SW480 (cell line): ENCODE results near the gene MITD1.
"Not testable (repeated sequence)": the region's sequence is repeated elsewhere in the genome, so short reads cannot be mapped to it uniquely, and the experiment has no call there.

Experiments used
- DNase-seq: peaks from one replicate; pipeline ENCODE4 v3.0.0-alpha.2; 2016; ENCODE audit warnings: low spot score

The MITD1 gene

DNA sequence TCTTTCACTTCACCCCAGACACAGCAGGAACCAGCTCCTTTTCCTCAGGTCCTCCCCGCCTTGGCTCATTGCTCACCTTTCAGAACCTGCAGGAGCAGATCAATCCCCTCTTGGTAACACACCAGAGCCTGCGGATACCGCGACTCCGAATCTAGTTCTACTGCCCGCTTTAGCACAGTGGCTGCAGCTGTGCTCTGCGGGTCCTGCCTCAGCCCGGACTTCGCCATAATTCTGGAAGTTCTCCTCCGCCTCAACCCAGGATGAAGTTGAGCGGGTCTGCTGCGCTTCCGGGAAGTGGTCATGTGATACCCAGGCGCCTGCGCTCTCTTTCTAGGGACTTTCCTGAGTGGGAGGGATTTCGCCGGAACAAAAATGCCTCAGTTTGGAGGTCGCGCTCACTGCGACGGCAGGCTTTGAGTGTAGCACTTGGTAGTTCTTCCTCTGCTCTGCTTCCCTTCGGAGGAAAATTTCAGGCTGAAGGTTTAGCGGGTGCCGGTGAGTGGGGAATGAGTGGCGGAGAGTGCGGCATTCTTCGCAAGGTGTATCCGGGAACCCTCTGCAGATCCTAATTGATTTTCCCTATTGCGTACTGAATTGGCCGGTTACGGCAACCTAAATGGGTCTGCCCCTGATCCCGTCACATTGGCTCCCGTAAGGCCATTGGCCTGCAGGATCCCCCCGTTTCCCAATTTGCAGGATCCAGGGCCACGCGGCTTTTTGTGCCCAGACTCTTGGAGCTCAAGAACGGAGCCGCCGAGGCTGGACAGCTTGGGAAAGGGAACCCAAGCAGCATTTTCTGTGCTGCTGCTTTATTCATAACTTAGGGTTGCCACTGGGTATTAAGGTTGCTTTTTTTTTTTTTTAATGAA, at the start of gene MITD1, which contains the start of gene MRPL30:
TSS of gene MITD1 (minus strand) at position 304 of the 869 bp plus-strand sequence. CDS start at position 227, 77 bp downstream.
TSS of gene MRPL30 (plus strand) at position 430 of the 869 bp plus-strand sequence. CDS start 5,020 bp downstream, outside the sequence.
- DNase-seq, result peak; percentile 97

DNA sequence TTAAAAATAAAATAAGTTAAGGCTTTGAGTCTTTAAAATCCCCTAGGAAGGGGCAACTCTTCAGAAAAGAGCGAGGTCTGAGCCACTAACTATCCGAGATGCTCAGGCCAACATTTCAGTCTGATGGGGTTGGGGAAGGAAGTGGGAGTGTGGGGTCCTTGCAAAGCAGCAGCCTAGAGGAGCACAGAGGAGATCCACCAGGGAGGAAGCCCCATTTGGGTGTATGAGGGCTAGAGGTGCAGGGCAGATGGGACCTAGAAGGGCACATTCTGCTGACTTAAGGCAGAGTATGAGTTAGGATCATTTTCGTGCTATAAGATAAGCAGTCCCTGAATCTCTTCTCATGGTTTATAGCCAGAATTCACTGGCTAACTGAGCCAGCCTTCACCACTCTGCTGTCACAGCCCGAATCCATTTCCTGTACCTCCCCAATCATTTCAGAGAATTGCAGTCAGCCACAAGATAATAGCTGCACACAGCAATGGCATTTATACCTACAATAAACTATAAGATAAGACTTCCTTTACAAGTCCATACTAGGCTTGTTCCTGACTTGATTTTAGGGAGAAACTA, 37.2 kb upstream of the MITD1 start:
- DNase-seq, result no peak

DNA sequence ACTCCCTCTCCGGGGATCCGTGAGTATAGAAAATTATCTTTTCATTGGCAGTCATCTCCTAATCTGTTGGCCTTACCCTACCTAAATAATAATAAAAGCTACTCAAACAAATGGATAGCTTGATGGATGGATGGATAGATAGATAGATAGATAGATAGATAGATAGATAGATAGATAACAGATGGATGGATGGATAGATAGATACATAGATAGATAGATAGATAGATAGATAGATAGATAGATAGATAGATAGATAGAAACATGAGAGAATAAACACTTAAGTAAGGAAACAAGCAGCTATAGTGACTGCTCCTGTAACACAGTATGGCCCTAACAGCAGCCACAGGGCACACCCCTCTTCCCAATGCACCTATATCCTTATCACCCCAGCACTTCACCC, 35.2 kb upstream of the MITD1 start:
- DNase-seq, result no peak

DNA sequence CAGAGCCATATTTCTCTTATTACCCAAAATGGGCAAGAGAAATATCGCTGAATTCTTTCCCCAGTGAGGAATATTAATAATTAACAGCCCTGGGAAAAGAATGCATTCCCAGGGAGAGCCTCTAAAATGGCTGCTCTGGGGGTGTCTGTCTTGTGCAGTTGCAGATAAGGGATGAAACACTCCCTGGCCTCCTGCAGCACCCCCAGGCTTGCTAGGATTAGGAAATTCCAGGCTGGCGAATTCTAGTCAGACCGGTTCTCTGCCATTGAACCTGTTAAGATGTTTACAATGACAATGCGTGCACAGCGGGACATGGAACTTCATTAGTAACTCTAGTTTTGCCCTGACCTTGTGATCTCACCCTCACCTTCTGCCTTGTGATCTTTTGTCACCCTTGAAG, 24.6 kb upstream of the MITD1 start:
- no peak for DNase-seq

DNA sequence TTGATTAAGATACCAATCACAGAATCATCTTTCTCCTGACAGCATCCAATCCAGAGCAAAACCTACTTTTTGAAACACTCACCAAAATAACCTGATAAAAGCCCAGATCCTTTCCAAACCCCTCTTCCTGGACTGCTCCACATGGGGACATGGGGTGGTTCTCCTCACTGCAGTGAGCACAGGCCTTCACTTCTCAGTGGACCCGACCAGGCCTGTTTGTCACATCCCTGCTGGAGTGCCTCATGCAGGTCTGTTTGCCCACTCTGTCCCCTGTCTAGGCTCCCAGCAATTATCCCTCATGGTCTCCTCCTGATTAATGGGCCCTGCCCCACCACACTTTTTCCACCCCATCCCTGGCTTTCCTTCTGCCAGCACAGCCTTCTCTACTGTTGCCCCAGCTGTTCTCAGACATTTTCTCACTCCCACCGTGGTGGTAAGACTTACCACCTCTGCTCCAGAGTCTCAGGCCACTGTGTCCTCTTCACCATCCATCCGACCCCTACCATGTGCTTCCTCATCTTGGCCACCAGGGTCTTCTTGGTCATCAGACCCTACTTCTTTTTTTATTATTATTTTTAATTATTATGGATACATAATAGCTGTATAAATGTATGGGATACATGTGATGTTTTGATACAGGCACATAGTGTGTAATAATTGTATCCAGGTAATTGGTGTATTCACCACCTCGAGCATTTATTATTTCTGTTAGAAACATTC, 21.3 kb upstream of the MITD1 start:
- DNase-seq, result no peak

DNA sequence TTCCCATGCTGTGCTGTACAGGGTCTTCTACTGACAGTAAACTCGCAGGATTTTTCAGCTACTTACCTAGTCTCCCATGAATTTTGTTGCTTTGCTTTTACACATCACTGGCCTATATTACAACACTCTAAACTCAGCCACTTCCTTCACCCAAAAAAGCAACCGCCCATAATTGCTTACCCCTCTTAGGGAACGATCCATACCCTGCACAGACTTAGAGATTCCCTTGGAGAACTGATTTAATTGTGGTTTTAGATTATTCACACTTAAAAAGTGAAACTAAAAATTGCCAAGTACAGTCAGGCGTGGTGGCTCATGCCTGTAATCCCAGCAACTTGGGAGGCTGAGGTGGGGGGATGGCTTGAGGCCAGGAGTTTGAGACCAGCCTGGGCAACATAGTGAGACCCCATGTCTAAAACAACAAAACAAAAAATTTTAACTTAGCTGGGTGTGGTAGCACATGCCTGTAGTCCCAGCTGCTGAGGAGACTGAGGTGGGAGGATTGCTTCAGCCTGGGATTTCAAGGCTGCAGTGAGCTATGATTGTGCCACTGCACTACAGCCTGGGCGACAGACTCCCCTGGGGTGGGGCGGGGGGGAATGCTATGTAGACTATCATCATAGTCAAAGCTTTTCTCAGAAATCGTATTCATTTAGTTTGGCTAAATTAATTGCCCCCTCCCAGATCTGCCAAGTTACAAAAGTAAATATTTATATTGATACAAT, 19.4 kb upstream of the MITD1 start:
- no peak for DNase-seq

DNA sequence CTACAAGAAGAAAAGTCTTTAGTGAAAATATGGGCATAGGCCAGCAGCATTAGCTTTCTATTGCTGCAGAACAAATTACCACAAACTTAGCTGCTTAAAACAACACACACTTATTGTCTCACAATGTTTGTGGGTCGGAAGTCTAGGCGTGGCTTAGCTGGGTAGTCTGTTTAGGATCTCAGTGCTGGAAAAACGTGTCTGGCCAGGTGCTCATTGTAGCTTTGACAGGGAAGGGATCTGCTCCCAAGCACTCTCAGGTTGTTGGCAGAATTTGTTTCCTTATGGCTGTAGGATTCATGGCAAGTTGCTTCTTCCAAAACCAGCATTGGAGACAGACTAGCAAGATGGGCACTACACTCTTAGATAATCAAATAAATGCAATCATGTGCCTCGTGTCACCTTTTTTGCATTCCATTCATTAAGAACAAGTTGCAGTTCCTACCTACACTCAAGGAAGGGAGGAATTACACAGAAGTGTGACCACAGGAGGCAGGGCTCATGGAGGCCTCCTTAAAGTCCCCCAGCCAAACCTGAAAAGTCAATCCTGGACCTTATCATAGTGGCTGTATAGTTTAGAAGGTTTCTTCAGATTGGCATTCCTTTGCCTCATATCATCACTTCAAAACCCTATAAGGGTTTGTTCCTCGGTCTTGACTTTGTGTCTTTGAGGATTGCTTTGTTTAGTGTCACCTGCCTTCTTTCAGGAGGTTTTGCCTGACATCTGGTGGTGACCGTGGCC, 17.4 kb upstream of the MITD1 start:
- no peak for DNase-seq

DNA sequence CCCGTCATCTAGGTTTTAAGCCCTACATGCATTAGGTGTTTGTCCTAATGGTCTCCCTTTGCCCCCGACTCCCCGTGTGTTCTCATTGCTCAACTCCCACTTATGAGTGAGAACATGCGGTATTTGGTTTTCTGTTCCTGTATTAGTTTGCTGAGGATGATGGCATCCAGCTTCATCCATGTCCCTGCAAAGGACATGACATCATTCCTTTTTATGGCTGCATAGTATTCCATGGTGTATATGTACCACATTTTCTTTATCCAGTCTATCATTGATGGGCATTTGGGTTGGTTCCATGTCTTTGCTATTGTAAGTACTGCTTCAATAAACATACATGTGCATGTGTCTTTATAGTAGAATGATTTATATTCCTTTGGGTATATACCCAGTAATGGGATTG, 11.5 kb upstream of the MITD1 start:
- not testable (repeated sequence) for DNase-seq

DNA sequence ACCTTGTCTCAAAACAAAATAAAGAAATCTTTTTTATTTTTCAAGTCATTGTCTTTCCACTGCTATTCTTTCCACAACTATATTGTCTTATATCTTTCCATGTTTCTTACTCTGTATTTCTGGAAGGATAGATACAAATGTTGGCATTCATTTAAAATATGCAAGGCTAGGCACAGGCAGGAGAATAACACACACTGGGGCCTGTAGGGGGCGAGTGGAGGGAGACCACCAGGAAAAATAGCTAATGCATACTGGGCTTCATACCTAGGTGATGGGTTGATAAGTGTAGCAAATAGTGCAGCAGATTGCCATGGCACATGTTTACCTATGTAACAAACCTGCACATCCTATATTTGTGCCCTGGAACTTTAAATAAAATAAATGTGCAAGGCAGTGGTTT, 9.7 kb upstream of the MITD1 start:
- DNase-seq, result no peak

DNA sequence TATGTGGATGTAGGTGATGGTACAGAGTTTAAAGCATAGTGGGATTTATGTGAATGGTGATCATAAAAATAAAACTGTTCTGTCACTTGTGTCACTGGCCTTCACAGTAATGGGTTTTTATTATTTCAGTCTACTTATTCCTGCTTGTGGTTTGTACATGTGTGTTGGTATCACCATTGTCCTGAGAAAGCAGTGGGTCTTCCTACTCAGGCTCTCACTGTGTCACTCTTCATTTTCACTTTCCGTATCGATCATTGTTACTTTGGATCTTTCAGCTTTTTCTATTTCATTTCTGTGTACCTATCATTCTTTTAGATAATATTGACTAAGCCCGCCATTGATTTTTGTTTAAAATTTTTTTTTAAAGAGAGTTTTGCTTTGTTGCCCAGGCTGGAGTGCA, 7.5 kb upstream of the MITD1 start:
- DNase-seq, result no peak

DNA sequence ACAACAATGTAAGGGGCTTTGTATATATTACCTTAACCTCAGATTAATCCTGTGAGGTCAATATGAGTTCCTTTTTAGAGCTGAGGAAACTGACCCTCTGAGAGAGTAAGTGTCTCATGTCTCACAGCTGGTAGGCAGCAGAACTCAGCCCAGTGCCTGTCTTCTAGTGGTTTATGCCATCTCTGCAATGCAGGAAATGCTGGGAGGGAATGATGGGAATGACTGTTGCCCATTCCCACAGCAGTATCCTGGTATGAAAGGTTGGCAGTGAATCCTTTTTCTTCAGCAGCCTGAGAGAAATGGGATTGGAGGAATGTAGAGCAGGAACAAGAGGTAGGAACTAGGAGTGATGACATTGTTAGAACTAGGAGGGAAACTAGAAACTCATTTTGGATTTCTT, 6.2 kb upstream of the MITD1 start:
- no peak for DNase-seq

DNA sequence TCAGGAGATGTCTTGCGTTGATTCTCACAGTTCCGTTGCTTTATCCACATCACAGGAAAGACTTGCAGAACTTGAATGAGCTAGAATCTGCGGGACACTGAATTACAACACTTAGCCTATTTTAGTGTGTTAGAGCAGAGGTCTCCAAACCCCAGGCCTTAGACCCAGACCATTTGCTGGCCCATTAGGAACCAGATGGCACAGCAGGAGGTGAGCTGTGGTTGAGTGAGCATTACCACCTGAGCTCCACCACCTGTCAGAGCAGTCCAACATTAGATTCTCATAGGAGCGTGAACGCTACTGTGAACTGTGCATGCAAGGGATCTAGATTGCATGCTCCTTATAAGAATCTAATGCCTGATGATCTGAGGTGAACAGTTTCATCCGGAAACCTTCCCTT, 4.0 kb upstream of the MITD1 start:
- no peak for DNase-seq

DNA sequence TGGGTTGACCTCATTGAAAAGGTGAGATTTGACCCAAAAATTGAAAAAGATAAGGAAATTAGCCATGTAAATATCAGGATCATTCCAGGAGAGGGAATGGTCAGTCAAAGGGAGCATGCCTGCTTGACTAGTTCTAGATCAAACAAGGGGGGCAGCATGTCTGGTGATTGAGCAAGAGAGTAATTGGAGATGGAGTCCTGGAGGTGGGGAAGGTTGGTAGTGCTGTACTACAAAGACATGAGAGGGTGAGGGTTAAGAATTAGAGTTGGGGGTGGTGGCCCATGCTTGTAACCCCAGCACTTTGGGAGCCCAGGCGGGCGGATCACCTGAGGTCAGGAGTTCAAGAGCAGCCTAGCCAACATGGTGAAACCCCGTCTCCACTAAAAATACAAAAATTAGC, 2.2 kb upstream of the MITD1 start:
- no peak for DNase-seq

DNA sequence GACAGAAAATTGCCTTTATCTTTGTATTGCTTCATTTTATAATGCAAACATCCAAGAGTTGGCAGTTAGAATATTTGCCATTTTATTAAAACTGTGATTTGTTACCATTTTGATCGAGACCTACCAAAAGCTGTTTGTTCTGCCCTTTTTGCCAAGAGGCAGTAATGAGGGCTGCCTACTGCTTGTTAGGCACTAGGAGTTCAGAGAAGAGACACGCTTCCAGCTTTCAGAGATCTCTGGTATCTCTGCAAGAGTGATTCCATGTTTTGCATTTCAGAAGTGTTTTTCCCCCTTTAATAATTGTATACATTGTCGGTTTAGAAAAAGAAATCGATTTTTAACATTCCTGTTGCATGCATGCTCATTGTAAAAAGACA, 754 bp upstream of the MITD1 start:
- DNase-seq, result peak; percentile 37

DNA sequence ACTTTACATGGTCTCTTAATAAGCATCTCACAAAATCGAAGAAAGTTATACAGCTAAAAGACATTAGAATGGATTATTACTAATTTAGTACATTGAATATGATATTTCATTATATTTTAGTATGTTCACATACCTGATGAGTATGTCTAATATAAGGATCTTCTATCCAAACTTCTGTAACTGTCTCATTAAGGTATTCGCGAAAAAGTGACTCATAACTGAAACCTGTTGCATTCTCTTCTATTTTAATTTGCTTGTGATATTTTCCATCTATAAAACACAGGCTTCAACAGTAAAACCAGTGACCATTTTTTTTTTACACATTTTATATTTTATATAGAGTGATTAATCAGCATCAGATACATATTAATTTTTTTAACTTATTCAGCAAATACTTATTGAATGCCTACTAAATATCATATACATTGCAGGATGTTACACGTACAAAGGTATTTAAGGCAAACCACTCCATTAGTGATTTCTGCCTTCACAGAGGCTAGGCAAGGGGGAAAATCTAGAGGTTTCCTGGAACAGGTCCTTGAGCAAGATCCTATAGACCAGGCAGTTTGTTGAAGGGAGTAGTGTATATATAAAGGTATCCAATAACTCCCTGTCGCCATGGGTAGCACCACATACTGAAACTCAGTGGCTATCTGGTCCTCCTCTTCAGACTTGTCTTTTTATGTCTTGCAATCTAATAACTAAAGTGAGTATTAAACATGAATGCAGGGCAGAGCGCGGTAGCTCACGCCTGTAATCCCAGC, 9.3 kb downstream of the MITD1 start:
- DNase-seq, result no peak

DNA sequence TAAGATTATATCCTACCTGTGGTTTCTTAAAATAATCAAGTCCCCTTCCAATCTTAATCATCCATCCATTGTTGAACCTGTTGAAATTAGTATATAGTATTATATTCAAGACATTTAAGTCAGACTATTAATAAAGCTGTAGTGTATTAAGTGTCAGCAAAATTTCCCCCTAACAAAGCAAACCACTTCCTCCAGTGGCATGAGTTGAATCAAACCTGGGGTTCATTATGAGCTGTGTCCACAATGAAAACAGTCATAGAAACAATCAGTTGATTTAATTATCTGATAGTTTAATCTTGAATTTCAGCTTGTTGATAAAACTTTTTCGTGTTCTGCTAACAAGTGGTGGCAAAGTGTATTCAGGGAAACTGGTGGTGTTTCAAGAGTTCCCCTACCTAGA, 11.3 kb downstream of the MITD1 start:
- no peak for DNase-seq

DNA sequence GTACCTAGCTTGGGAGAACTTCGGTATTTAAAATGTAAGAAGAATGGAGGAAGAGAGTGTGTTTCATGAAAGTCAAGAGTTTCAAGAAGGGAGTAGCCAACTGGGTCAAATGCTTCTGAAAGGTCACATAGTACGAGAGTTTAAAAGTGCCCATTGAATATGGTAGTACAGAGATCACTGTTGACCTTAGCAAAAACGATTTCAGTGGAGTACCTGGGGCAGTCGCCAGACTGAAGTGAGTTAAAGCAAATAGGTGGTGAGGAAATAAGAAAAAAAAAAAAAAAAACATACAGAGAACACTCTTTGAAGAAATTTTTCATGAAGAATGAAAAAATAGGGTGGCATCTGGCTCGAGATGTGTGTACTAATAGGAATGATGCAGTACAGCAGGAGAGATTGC, 14.6 kb downstream of the MITD1 start:
- no peak for DNase-seq

DNA sequence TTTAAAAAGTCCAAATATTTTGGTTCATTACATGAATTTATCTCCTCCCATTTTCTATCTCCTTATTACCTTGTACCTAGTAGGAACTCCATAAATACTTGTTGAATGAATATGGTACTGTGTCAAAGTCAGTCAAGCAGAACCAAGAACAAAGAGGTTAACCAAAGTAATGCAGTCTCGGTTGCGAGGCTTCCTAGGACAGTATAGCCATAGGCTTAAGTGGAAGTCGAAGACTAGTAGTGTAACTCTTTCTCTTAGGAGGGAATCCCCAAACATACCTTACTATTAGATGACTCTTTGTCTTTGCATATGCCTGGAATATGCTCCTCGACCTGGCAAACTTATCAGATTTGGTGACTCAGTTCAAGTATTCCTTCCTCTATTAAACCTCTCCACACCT, 21.3 kb downstream of the MITD1 start:
- no peak for DNase-seq

DNA sequence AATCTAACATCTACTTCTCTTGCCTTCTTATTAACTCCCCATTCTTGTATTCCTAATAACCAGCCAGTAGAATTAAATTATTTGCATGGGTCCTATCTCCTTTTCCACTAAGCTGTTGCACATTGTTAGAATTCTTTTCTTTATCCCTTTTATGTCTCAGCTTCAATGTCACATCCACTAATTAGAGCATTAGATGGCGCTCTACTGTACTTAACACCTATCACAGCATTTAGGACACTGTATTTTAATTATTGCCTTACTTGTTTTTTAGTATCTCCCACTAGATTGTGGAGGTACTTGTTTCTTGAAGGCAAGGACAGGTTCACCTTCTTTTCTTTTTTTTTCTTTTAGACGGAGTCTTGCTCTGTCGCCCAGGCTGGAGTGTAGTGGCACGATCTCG, 22.3 kb downstream of the MITD1 start:
- DNase-seq, result no peak

DNA sequence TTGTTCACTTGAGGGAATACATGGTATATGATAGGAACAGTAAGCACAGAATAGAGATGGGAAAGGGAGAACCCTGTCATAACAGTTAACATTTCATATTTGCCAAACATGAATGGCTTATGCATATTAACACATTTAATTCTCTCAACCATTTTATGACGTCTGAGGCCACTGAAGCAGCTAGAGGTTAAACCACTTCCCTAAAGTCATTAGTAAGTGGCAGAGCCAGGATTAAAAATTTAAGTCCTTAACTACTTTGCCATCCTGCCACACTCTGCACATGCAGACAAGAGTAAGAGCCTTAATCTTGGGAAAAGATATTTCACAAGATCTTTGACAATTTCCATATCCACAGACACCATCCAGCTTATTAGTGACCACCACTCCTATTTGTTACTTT, 24.0 kb downstream of the MITD1 start:
- DNase-seq, result no peak
